A549 (cell line): ENCODE results near the gene NINL.

Experiments used
- KDM5A ChIP-seq: fragments of 200-600 bp; sonication (generic); IDR thresholded peaks from 2 replicates; pipeline ENCODE4 v1.6.1; 2016; ENCODE audit warnings: antibody characterized with exemption, mild to moderate bottlenecking
- TF ChIP-seq, protein P1 (sequence below): fragments of >200 bp; sonication (Bioruptor Twin); formaldehyde crosslinking; IDR thresholded peaks from 3 replicates; pipeline ENCODE4 v1.5.1; 2016

DNA sequence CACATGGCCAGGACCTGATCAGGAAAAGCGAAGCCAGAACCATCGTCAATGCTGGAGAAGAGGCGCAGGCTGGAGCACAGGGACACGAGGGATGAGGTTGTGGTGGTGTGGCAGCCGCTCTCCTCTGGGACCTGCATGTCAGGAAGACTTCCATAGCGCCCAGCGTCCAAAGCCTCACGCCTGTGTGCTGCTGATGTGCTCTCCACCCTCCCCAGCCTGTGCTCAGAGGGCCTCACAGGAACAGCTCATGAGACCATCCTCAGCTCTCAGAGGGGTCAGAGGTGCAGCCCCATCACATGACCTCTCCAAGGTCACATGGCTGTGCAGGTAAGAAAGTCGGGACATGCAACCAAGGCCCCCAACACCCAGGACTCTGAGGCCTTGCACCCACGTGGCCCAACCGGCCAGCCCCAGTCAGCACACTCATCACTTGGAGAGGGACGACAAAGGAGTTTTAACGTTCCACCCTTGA, 84.4 kb downstream of the NINL start:
- TF ChIP-seq, protein P1, sequence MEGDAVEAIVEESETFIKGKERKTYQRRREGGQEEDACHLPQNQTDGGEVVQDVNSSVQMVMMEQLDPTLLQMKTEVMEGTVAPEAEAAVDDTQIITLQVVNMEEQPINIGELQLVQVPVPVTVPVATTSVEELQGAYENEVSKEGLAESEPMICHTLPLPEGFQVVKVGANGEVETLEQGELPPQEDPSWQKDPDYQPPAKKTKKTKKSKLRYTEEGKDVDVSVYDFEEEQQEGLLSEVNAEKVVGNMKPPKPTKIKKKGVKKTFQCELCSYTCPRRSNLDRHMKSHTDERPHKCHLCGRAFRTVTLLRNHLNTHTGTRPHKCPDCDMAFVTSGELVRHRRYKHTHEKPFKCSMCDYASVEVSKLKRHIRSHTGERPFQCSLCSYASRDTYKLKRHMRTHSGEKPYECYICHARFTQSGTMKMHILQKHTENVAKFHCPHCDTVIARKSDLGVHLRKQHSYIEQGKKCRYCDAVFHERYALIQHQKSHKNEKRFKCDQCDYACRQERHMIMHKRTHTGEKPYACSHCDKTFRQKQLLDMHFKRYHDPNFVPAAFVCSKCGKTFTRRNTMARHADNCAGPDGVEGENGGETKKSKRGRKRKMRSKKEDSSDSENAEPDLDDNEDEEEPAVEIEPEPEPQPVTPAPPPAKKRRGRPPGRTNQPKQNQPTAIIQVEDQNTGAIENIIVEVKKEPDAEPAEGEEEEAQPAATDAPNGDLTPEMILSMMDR, result no peak
- TF ChIP-seq KDM5A, result no peak
